NCI-H1105 (cell line): Measurements from ENCODE around the gene EPS8.
"Not testable (repeated sequence)": the region's sequence is repeated elsewhere in the genome, so short reads cannot be mapped to it uniquely, and the experiment has no call there.

Source experiments
- DNase-seq: peaks from one replicate; lab custom pipeline; 2025; lab: John Stamatoyannopoulos, UW

EPS8 gene

GRCh38 chr12:15646581-15646980 is 142.6 kb downstream of the EPS8 start:
- DNase-seq = no peak

- DNase-seq = no peak
These were observed 144.5 kb downstream of the EPS8 start for GRCh38 chr12:15644700-15645099.

- DNase-seq = no peak
These were observed 151.0 kb downstream of the EPS8 start for GRCh38 chr12:15638231-15638630.

GRCh38 chr12:15636060-15636890 is 152.9 kb downstream of the EPS8 start:
- DNase-seq = no peak

GRCh38 chr12:15634010-15634683 is 155.0 kb downstream of the EPS8 start:
- no peak for DNase-seq

- DNase-seq = no peak
These were observed 156.0 kb downstream of the EPS8 start for GRCh38 chr12:15633201-15633600.

- no peak for DNase-seq
These were observed 156.5 kb downstream of the EPS8 start for GRCh38 chr12:15632708-15633107.

- DNase-seq = no peak
These were observed 158.0 kb downstream of the EPS8 start for GRCh38 chr12:15631007-15631715.

- no peak for DNase-seq
These were observed 159.4 kb downstream of the EPS8 start for GRCh38 chr12:15629761-15630160.

GRCh38 chr12:15629108-15629507 is 160.1 kb downstream of the EPS8 start:
- no peak for DNase-seq

GRCh38 chr12:15627995-15628945 is 160.9 kb downstream of the EPS8 start:
- DNase-seq = no peak

- DNase-seq = no peak
These were observed 164.1 kb downstream of the EPS8 start for GRCh38 chr12:15625075-15625474.

- DNase-seq = no peak
These were observed 168.2 kb downstream of the EPS8 start for GRCh38 chr12:15620741-15621539.

GRCh38 chr12:15616495-15616894 is 172.7 kb downstream of the EPS8 start:
- DNase-seq = not testable (repeated sequence)

GRCh38 chr12:15613981-15614380 is 175.2 kb downstream of the EPS8 start:
- DNase-seq = no peak

- no peak for DNase-seq
These were observed 180.2 kb downstream of the EPS8 start for GRCh38 chr12:15608941-15609340.

GRCh38 chr12:15608406-15608805 is 180.8 kb downstream of the EPS8 start:
- no peak for DNase-seq

- no peak for DNase-seq
These were observed 183.2 kb downstream of the EPS8 start for GRCh38 chr12:15605881-15606590.

- peak; percentile 44 for DNase-seq
These were observed 185.6 kb downstream of the EPS8 start for GRCh38 chr12:15603474-15604085.
